ENCODE measurements around the gene DSCAML1.

DSCAML1 gene

DNA sequence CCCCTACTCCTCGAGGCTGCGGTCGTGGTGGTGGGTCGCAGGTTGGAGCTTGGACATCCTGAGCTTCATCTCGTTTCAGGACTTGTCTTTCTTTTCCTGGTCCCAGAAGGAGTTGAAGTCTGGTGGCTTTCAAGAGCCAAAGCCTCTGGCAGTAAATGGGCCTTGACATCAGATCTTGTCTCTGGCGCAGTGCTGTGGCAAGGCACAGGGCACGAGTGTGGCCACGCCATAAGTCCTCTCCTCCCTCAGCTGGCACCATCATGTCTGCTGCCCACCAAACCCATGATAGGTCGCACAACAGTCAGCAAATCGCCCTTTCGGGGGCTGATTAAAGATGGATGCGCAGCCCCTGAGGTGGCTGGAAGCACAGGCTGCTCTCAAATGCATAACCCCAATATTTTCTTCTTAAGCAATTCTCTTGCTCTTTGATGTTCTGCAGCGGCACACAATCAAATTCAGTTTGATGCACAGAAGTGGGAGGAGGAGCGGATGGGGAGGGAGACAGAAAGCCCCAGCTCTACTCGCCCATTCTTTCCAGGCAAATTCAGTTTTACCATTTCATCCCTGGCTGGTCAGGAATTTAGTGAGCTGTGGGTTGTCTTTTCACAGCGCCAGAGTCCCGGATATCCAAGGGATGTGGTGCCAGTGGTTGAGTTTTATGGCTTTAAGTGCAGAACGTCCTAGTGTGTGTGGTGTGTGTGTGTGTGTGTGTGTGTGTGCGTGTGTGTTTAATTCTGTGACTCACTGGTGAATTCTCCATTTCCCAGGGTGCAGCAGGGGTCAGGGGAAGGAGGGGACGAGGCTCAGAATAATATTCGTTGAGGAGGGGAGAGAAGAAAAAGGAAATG is 162.0 kb downstream of the DSCAML1 start:
- DNase-seq (ENCODE audit: low spot score) = no peak

- DNase-seq (ENCODE audit: low spot score) = no peak
These were observed 162.8 kb downstream of the DSCAML1 start for GRCh38 chr11:117633976-117634755.

- DNase-seq (ENCODE audit: low spot score) = no peak
These were observed 163.7 kb downstream of the DSCAML1 start for GRCh38 chr11:117633186-117633754.

DNA sequence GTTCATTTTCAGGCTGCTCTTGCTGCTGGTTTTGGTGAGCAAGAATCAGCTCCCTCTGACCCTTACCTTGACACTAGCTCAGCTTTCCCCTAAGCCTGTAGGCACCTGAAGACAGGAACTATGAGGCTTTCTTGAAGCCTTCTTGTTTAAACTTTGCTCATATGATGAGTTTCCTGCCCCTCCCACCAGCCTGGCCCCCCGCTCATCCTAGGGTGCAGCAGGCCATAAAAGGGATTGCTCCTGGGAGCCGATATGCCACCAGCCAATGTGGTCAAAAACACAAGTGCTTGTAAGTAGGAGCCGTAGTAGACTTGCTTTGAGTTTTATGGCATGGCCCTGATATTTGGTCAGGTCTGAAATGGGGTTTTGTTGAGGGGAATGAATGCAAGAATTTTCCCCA is 164.7 kb downstream of the DSCAML1 start:
- DNase-seq (ENCODE audit: low spot score) = no peak

GRCh38 chr11:117631336-117632140 is 165.5 kb downstream of the DSCAML1 start:
- no peak for DNase-seq (ENCODE audit: low spot score)

GRCh38 chr11:117629891-117630538 is 167.0 kb downstream of the DSCAML1 start:
- DNase-seq (ENCODE audit: low spot score) = no peak

DNA sequence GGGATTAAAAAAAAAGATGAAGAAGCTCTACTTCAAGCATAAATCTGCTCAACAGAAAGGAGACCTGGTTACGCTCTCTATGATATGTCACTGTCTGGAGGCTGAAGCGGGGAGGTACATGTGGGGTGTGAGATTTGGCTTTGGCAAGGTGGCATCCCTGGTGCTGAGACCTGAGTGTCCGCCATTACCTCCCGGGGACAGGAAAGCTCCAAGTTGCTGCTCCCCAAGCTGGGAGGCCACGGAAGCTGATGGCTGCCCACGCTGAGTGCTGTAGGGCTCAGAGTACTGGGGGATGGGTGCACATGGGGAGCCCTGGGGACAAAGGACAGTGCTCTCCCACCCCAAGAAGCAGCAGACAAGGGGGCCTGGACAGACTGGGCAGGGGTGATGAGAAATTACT is 167.9 kb downstream of the DSCAML1 start:
- DNase-seq (ENCODE audit: low spot score) = no peak

GRCh38 chr11:117627259-117627658 is 169.8 kb downstream of the DSCAML1 start:
- no peak for DNase-seq (ENCODE audit: low spot score)

GRCh38 chr11:117626576-117626975 is 170.4 kb downstream of the DSCAML1 start:
- DNase-seq (ENCODE audit: low spot score) = no peak

- DNase-seq (ENCODE audit: low spot score) = no peak
These were observed 171.8 kb downstream of the DSCAML1 start for GRCh38 chr11:117625237-117625636.

GRCh38 chr11:117623831-117624271 is 173.2 kb downstream of the DSCAML1 start:
- DNase-seq (ENCODE audit: low spot score) = no peak

DNA sequence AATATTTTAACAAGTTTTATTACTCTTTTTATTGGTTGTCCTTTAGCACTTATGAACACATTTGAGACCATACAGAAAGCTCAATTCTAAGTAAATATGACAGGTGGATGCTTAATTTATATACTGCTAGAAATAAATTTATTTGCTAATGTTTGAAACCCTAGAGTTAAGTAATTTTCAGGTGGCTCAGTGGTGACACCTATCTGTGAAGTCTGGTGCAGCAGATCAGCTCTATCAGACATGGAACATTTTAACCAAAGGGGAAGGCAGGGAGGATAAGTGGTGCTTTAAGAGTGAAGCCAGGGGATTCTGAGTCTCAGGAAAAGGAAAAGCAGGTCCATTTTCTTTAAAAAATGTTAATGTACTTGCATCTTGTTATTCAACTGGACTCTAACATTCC is 175.8 kb downstream of the DSCAML1 start:
- no peak for DNase-seq (ENCODE audit: low spot score)

DNA sequence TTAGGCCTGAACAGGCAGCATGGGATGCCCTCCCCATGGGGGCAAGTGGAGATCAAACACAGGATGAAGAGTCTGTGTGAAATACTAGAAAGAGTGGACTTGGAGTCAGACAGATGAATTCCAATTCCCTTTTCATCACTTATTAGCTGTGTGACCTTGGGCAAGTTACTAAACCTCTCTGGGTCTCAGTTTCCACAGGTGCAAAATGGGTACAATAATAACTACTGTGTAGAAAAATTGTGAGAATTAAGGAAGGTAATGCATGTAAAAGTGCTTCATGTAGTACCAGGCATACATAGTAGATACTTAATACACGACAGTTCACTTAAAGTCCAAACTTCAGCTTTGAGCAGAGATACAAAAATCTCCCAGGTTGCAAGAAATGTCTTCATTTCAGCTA is 176.4 kb downstream of the DSCAML1 start:
- DNase-seq (ENCODE audit: low spot score) = no peak

DNA sequence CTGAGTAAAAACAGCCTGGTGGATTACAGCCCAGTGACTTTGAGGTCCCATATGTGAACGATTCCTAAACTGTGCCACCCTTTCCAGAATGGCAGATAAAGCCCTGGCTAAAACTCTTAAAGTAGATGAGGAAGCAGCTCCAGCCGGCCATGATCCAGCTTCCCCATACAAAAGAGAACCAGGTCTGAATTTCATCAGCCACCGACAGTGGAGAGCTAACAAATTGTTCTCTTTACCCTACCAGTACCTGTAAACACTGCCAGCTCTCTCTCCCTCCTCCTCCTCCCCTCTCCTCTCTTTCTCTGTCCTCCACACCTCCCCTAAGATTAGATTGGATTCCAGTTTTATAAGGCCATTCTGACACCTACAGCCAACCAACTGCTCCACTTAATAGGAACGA is 176.9 kb downstream of the DSCAML1 start:
- no peak for DNase-seq (ENCODE audit: low spot score)

- DNase-seq (ENCODE audit: low spot score) = no peak
These were observed 177.4 kb downstream of the DSCAML1 start for GRCh38 chr11:117619661-117620060.

GRCh38 chr11:117618982-117619355 is 178.0 kb downstream of the DSCAML1 start:
- no peak for DNase-seq (ENCODE audit: low spot score)

DNA sequence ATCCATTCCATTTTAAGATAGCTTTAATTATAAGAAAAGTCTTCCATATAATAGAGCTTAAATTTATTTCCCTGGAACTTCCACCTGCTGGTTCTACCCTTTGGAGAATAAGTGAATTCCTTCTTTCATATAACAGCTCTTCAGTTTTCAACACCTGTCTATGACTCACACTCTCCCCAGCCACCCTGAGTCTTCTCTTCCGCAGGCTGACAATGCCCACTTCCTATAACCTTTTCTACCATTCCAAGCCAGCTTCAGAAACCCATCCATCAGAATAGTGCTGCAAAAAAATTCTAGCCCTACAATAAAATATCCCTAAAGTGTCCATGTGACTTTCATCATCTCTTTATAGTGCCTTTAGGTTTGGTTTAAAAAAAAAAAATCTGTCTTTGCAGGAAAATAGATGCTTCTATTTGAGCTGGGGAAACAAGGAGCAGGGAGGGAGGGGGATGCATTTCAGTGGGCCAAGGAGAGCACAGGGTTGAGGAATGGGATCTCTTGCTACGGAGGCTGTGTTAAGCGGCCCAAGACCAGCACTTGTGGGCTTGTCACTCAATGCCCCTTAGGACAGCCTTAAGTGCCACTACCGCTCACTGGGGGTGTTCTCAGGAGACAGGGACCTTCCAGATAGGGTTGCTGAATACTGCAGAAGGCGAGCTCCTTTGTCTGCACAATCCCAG is 178.6 kb downstream of the DSCAML1 start:
- no peak for DNase-seq (ENCODE audit: low spot score)

DNA sequence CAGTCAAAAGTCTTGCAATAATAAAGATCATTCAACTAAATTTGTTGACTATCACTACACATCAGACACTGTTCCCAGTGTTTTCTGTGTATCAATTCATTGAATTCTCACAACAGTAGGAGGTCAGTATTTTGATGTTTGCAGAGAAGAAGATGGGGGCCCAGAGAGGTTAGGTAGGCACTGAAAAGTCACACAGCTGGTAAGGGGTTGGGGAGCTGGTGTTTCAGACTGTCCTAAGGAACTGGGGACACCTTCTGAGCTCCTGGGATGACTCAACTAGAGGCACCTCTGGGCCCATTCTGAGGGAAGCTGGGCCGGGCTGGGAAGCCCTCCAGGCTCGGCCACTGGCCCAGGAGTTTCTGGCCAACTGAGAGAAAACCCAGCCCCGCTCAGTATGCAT is 180.0 kb downstream of the DSCAML1 start:
- no peak for DNase-seq (ENCODE audit: low spot score)

DNA sequence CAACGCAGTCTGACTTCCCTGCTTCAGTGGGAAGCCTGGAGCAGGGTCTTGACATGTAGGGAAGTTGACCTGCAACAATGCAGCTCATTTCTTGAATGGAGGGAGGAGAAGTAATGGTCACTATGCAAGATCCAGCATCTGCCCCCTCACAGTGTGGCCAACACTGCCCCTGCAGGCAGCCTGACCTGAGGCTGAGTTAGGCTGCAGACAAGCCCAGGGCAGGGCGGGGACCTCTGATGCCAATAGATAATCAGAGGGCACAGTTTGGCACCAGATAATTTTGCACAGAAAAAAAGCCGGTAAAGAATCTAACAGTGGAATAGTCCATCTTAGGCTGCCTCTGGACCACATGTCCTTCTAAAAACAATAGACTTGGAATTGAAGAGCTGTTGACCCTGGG is 182.3 kb downstream of the DSCAML1 start:
- no peak for DNase-seq (ENCODE audit: low spot score)

DNA sequence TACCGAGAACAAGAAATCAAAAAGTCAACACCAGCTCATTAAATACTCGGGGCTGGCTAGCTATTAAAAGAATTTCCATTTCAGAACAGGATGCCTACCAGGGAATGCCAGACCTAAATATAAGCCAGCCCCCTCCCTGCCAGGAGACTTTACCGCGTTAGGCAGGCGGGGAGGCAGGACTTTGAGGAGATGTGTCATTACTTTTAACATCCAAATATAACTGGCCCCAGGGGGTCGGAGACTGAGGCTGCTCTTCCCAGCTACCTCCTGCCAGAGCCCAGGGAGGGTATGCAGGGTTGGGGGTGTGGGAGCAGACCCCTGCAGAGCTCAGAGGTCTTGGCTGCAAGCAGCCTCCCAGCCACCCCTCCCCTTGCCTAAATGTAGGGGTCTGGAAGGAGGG is 183.5 kb downstream of the DSCAML1 start:
- DNase-seq (ENCODE audit: low spot score) = no peak

- DNase-seq (ENCODE audit: low spot score) = no peak
These were observed 184.8 kb downstream of the DSCAML1 start for GRCh38 chr11:117612177-117612576.

Measured in LoVo (cell line).